Measurements from ENCODE around the gene NCAPD3.

Gene NCAPD3

DNA sequence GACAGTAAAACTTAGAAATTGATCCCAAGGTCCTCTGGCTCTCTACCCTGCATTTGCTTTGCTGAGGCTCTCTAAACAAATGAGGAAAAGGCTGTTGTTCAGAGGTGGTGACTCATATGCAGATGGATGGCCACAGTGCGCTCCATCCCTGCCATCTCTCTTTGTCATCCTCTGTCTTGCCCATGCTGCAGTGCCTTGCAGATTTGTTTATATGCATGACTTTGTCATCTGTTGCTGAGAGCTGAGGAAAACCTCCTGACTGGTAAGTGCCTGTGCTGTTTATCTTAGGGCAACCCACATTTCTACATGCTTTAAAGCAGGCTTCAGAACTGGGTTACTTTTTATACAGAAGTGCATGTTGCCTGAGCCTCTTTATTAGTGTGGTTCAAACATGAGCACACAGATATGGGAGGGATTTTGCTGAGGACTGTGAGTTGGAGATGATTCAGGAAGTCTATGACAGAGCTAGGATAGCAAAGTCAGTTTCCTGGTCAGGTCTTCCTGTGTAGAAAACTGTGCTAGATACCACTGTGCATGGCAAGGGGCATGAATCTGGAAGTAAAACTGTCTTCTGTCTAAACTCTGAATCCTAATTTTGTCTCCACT is 97.4 kb downstream of the NCAPD3 start:
- H4K20me1 ChIP-seq (ENCODE audit: control insufficient read depth, insufficient read depth, low read depth, low read length) = no peaks in the 10 kb centered on the region
- no peaks in the 10 kb centered on the region for H3K4me1 ChIP-seq (ENCODE audit: control insufficient read depth, low read length)
- no peaks in the 10 kb centered on the region for H3K36me3 ChIP-seq (ENCODE audit: control insufficient read depth, low read length)
- H3F3A ChIP-seq (ENCODE audit: control insufficient read depth, insufficient read depth) = no peaks in the 10 kb centered on the region
- TF ChIP-seq, protein P1, sequence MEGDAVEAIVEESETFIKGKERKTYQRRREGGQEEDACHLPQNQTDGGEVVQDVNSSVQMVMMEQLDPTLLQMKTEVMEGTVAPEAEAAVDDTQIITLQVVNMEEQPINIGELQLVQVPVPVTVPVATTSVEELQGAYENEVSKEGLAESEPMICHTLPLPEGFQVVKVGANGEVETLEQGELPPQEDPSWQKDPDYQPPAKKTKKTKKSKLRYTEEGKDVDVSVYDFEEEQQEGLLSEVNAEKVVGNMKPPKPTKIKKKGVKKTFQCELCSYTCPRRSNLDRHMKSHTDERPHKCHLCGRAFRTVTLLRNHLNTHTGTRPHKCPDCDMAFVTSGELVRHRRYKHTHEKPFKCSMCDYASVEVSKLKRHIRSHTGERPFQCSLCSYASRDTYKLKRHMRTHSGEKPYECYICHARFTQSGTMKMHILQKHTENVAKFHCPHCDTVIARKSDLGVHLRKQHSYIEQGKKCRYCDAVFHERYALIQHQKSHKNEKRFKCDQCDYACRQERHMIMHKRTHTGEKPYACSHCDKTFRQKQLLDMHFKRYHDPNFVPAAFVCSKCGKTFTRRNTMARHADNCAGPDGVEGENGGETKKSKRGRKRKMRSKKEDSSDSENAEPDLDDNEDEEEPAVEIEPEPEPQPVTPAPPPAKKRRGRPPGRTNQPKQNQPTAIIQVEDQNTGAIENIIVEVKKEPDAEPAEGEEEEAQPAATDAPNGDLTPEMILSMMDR (IDR thresholded peaks at IDR 0.05; ENCODE audit: low read depth, low read length, poor library complexity, severe bottlenecking) = no peak
- TF ChIP-seq EZH2phosphoT487 (IDR thresholded peaks at IDR 0.05; ENCODE audit: borderline replicate concordance, low read length) = no peak
- H3K9me3 ChIP-seq (ENCODE audit: control insufficient read depth, insufficient read depth, low read length) = no peaks in the 10 kb centered on the region
- H3K79me2 ChIP-seq (ENCODE audit: control insufficient read depth, low read length) = no peaks in the 10 kb centered on the region
- H3K4me3 ChIP-seq (ENCODE audit: low read length) = no peak overlapping the region
- no peaks in the 10 kb centered on the region for H3K9me2 ChIP-seq (replicated peaks; ENCODE audit: control insufficient read depth, low read length)
- H3K27ac ChIP-seq (ENCODE audit: low read depth, low read length) = no peak overlapping the region
- H3K27me3 ChIP-seq (ENCODE audit: control insufficient read depth, low read length) = peaks cover 6% of the 10 kb centered on the region; the same call in 1 of the 2 replicates
- no peak overlapping the region for H3K4me2 ChIP-seq (ENCODE audit: low read length)

DNA sequence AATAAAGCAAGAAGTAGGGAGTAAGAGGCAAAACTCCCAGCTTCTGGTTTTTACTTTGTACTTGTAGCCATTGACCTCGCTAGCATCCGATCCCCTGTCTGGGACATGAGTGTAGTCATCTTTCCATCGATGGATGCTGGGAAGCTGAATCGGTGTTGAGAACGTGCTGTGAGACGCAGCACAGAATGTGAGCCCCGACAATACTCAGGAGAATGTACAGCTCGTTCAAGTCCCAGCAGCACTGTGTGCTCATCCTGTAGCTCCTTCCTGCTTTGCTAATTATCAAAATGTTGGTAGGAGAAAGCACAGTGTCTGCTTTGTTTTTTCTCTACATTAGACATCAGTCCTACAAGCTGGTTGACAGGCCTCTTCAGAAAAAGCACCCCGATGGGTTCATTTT is 98.3 kb downstream of the NCAPD3 start:
- Histone ChIP-seq H3K9me2 (replicated peaks; ENCODE audit: control insufficient read depth, low read length) (no peaks in the 10 kb centered on the region), H3F3A (ENCODE audit: control insufficient read depth, insufficient read depth) (no peaks in the 10 kb centered on the region), H3K79me2 (ENCODE audit: control insufficient read depth, low read length) (no peaks in the 10 kb centered on the region), H3K4me1 (ENCODE audit: control insufficient read depth, low read length) (no peaks in the 10 kb centered on the region), H3K4me2 (ENCODE audit: low read length) (no peak overlapping the region), H3K27ac (ENCODE audit: low read depth, low read length) (no peak overlapping the region), H3K27me3 (ENCODE audit: control insufficient read depth, low read length) (peaks cover 10% of the 10 kb centered on the region; the same call in 1 of the 2 replicates), H3K4me3 (ENCODE audit: low read length) (no peak overlapping the region), H4K20me1 (ENCODE audit: control insufficient read depth, insufficient read depth, low read depth, low read length) (no peaks in the 10 kb centered on the region), H3K36me3 (ENCODE audit: control insufficient read depth, low read length) (no peaks in the 10 kb centered on the region), H3K9me3 (ENCODE audit: control insufficient read depth, insufficient read depth, low read length) (no peaks in the 10 kb centered on the region)
- TF ChIP-seq, protein P1 (IDR thresholded peaks at IDR 0.05; ENCODE audit: low read depth, low read length, poor library complexity, severe bottlenecking) = no peak
- no peak for TF ChIP-seq EZH2phosphoT487 (IDR thresholded peaks at IDR 0.05; ENCODE audit: borderline replicate concordance, low read length)

DNA sequence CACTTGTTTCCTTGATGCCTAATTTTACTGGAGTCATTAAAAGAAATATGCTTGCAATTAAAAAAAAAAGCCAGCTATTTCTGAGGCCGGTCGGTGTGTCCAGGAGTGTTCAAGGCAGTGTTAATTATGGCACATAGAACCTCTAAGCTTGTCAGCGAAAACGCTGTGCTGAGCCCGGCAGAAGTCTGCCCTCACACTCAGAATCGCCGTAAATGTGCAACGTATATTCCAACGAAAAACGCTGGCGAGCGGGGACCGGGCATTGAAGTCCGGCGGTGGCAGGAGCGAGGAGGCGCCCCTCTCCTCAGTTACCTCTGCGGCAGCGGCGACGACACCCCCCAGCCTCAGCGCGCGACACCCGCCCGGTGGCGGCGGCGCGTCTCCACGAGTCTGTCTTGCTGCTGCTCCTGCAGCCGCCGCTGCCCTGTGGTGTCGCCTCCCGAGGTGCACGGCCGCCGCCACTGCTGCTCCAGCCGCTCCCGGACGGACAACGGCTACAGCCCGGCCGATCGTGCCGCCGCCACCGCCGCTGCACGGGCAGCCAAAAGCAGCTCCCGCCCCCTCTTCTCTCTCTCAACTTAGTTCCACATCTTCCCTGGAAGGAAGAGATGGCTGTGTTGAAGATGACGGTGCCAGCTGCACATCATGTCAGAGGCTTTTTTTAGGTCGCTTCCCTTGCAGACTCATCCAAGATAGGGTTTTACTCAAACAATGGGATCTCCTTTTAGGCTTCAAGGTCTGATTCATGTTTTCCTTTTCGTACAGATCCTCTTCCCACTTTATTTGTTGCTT is 98.9 kb downstream of the NCAPD3 start:
- Histone ChIP-seq H3K9me2 (replicated peaks; ENCODE audit: control insufficient read depth, low read length) (no peaks in the 10 kb centered on the region), H3K4me2 (ENCODE audit: low read length) (no peak overlapping the region), H3K36me3 (ENCODE audit: control insufficient read depth, low read length) (no peaks in the 10 kb centered on the region), H3K9me3 (ENCODE audit: control insufficient read depth, insufficient read depth, low read length) (no peaks in the 10 kb centered on the region), H3K4me3 (ENCODE audit: low read length) (no peak overlapping the region), H3K27me3 (ENCODE audit: control insufficient read depth, low read length) (peaks cover 10% of the 10 kb centered on the region; the same call in 1 of the 2 replicates), H4K20me1 (ENCODE audit: control insufficient read depth, insufficient read depth, low read depth, low read length) (no peaks in the 10 kb centered on the region), H3K27ac (ENCODE audit: low read depth, low read length) (no peak overlapping the region), H3F3A (ENCODE audit: control insufficient read depth, insufficient read depth) (no peaks in the 10 kb centered on the region), H3K4me1 (ENCODE audit: control insufficient read depth, low read length) (no peaks in the 10 kb centered on the region), H3K79me2 (ENCODE audit: control insufficient read depth, low read length) (no peaks in the 10 kb centered on the region)
- TF ChIP-seq, protein P1 (IDR thresholded peaks at IDR 0.05; ENCODE audit: low read depth, low read length, poor library complexity, severe bottlenecking) = no peak
- TF ChIP-seq EZH2phosphoT487 (IDR thresholded peaks at IDR 0.05; ENCODE audit: borderline replicate concordance, low read length) = no peak

All from DOHH2 (cell line).